ENCODE results near the gene KRT17. TPM values are rescaled to one million over a fixed set of nuclear protein-coding genes. Genes with fewer than 3 reads are reported as not detected.
"Not testable (repeated sequence)": the region's sequence is repeated elsewhere in the genome, so short reads cannot be mapped to it uniquely, and the experiment has no call there.

The KRT17 gene
- total RNA-seq, 4 donors from 2014 or later, result 1.5 TPM; not detected in 3

DNA sequence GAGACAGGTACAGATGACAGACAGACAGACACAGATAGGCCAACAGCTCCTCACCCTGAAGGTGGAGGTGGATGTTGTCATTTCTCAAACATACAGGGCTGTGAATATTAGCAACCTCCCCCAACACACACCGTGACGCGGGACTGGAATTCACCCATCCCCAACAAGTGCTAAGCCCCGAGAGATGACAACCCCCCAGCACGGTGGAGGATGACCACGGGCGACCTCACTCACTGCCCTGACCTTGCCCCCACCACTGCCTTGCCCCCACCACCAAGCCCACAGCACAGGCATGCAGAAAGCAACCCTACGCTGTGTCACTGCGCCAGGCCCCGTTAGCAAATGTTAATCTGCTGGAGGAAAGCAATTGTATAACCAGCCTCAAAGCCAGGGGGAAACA, 4.9 kb upstream of the KRT17 start:
- no peak for DNase-seq (ENCODE audit: low spot score in 2 of 2)
- H3K36me3 ChIP-seq, result no peaks in the 10 kb centered on the region
- H3K4me1 ChIP-seq, result peaks cover 0 to under 1% (median under 1%) of the 10 kb centered on the region in 4 donors
- no peaks in the 10 kb centered on the region for H3K27me3 ChIP-seq
- no peaks in the 10 kb centered on the region for H3K9me3 ChIP-seq
- WGBS, 2 donors, result 79 to 85% methylated on average over 10 of the region's 10 CpGs
- TF ChIP-seq EP300 (IDR thresholded peaks at IDR 0.05), result no peak
- no peak overlapping the region for H3K27ac ChIP-seq
- no peak overlapping the region for H3K4me3 ChIP-seq

DNA sequence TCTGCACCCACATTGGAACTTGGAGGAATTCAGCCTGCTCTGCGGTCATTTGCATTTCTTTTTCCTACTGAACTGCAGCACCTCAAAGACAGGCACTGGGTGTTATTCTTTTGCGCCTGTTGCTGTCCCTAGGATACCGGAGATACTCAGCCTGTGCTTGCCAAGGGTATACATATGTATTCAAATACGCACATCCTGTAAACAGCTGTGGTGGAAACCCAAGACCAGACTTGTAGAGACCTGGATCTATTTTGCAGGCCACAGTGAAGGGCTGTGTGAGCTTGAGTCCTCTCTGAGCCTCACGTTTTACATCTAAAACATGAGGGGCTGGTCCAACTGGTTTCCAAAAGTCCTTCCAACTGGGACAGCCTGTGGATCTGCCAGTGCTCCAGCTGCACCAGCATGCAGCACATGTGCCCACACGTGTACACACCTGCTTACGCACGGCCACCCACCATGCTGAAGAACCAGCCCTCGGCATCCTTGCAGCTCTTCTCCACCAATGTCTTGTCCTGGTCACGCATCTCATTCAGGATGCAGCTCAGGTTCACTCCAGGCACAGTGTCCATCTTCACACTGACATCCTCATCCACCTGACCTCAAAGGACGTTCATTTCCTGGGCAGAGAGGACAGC, 4.4 kb upstream of the KRT17 start:
- DNase-seq (ENCODE audit: low spot score in 2 of 2); H3K4me3 ChIP-seq; H3K9me3 ChIP-seq; H3K27me3 ChIP-seq; H3K27ac ChIP-seq; H3K4me1 ChIP-seq; H3K36me3 ChIP-seq: not testable (repeated sequence)
- WGBS, 2 donors, result 89 to 92% methylated on average over 11 of the region's 11 CpGs

DNA sequence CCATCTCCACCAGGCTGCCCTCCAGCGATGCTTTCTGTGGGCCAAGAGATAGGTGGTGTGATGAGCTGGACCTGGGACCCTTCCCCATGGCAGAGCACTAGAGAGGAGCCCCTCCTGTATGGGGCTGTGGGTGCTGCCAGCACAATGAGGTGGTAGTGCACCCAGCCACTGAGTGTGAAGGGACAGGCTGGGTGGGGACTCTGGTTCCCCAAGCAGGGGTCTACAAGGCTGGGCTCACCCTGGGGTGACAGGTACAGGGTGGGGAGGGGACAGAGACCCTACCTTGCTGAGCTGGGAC, 3.6 kb upstream of the KRT17 start:
- not testable (repeated sequence) for H3K36me3 ChIP-seq; H3K27ac ChIP-seq; H3K4me1 ChIP-seq; DNase-seq (ENCODE audit: low spot score in 2 of 2); H3K9me3 ChIP-seq; H3K4me3 ChIP-seq; H3K27me3 ChIP-seq
- WGBS, 2 donors, result 60 to 80% methylated on average over 1 of the region's 1 CpG

DNA sequence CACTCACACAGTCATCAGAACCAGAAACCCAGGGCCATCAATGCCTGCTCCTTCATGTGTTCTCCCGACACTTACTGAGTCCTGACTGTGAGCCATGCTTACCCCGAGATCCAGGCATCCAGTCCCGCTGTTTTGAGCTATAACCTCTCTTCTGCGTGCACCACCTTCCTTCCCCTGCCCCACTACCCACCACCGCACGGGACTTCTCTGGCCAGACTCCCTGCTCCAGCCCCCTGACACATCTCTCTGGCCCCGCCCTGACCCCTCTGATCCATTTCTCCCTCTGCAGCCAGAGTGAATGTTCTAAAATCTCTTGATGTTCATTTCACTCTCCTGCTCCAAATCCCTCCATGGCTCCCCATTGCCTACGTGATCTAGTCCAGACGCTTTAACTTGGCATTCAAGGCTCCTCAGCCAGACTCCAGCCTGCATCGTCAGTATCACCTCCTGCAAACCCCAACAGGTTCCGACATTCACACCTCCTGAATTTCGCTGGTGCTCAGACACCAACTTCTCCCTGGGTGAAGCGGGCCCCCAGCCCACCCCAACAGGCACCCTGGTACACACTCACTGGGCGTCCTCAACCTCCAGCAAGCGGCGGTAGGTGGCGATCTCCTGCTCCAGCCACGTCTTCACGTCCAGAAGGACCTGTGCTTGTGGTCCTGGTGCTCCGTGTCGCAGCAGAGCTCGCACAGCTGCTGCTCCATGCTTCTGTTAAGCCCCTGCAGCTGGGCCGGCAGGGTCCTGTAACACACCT, 3.1 kb upstream of the KRT17 start:
- no peak overlapping the region for H3K4me3 ChIP-seq
- no peaks in the 10 kb centered on the region for H3K4me1 ChIP-seq
- H3K9me3 ChIP-seq, result no peaks in the 10 kb centered on the region
- no peaks in the 10 kb centered on the region for H3K27me3 ChIP-seq
- no peak overlapping the region for H3K27ac ChIP-seq
- TF ChIP-seq EP300 (IDR thresholded peaks at IDR 0.05), result no peak
- no peak for TF ChIP-seq POLR2A (IDR thresholded peaks at IDR 0.05)
- TF ChIP-seq, protein P1, sequence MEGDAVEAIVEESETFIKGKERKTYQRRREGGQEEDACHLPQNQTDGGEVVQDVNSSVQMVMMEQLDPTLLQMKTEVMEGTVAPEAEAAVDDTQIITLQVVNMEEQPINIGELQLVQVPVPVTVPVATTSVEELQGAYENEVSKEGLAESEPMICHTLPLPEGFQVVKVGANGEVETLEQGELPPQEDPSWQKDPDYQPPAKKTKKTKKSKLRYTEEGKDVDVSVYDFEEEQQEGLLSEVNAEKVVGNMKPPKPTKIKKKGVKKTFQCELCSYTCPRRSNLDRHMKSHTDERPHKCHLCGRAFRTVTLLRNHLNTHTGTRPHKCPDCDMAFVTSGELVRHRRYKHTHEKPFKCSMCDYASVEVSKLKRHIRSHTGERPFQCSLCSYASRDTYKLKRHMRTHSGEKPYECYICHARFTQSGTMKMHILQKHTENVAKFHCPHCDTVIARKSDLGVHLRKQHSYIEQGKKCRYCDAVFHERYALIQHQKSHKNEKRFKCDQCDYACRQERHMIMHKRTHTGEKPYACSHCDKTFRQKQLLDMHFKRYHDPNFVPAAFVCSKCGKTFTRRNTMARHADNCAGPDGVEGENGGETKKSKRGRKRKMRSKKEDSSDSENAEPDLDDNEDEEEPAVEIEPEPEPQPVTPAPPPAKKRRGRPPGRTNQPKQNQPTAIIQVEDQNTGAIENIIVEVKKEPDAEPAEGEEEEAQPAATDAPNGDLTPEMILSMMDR (IDR thresholded peaks at IDR 0.05), result no peak
- WGBS, 2 donors, result 88 to 89% methylated on average over 15 to 22 of the region's 23 CpGs
- no peaks in the 10 kb centered on the region for H3K36me3 ChIP-seq
- DNase-seq (ENCODE audit: low spot score in 2 of 2), result no peak

DNA sequence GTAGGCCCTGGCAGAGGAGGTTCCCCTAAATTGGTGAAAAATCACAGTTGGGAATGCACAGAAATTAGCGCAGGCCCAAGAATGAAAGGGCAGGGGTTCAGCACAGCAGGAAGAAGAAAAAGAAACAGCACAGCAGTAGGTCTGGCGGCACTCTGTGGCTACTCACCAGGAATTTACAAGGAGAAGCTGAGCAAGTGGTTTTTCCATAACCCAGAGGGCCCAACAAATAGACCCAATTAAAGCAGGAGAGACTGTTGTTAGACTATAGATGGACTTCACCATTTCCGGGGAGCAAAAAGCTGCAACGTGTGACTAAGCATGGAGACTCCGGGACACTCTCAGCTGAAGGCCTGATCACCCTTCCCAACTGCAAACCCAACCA, 2.5 kb upstream of the KRT17 start:
- H3K27ac ChIP-seq; H3K4me3 ChIP-seq; H3K27me3 ChIP-seq; H3K4me1 ChIP-seq; DNase-seq (ENCODE audit: low spot score in 2 of 2); H3K9me3 ChIP-seq; H3K36me3 ChIP-seq: not testable (repeated sequence)
- WGBS, 2 donors, result 71 to 72% methylated on average over 5 of the region's 5 CpGs

DNA sequence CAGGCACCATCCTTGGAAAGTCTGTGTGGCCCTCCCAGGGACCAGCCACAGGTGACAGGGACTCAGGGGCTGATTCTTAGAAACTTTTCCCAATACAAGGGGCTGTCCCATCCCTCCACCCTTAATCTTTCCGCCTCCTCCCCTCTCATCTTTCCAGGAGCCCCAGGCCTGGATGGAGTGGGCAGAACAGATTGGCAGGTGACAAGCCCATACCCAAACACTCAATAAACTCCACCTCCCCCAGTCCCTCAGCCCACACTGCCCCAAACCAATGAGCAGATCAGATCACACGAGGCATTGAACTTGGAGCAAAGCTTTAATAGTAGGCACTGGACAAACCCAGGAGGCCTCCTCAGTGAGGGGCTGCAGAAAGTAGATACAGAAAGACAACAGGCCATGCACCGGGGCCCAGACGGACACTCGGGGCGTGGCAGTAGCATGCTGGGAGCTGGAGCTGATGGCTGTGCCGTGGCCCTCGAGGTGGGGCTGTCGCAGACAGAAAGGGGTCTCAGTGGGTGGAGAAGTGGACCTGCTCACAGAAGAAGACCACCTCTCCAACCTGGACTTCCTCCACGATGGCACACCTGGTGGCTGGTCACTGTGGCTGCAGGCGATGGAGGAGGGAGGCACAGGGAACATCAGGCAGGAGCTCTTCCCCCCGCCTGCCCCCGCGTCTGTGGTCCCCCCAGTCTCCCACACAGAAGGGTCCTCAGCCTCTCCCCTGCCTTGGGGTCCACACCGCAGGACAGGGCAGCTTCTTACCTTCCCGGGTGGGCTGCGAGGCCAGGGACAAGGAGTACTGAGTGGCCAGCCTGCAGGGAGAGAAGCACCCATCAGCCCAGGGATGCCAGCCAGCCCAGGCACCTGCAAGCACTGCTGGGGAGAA, 1.9 kb upstream of the KRT17 start:
- not testable (repeated sequence) for H3K4me3 ChIP-seq; H3K27ac ChIP-seq; H3K4me1 ChIP-seq; DNase-seq (ENCODE audit: low spot score in 2 of 2); H3K27me3 ChIP-seq; H3K9me3 ChIP-seq; H3K36me3 ChIP-seq
- 89 to 92% methylated on average over 12 to 14 of the region's 17 CpGs for WGBS, 2 donors

DNA sequence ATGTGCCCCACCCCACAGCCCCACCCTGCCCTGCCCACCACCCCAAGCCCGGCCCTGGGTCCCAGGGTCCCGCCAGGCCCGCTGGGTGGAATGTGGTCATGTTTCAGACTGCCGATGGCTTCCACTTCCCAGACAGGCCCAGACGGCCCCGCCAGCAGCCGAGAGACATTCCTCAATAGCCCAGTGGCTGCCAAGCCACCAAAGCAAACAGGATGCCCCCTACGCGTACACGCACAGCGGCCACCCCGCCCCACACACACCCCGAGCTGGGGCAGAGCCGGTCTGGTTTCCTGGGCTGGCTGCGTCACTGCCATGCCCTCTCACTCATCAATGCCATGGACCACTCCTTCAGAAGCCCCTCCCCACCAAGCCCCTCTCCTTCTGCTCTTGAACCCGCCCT, 1.2 kb upstream of the KRT17 start:
- H3K27ac ChIP-seq, result no peak overlapping the region
- H3K4me1 ChIP-seq, result no peaks in the 10 kb centered on the region
- no peak for DNase-seq (ENCODE audit: low spot score in 2 of 2)
- WGBS, 2 donors, result 61 to 64% methylated on average over 15 to 16 of the region's 16 CpGs
- no peaks in the 10 kb centered on the region for H3K9me3 ChIP-seq
- no peak for TF ChIP-seq POLR2A (IDR thresholded peaks at IDR 0.05)
- TF ChIP-seq, protein P1 (IDR thresholded peaks at IDR 0.05), result no peak
- TF ChIP-seq EP300 (IDR thresholded peaks at IDR 0.05), result no peak
- no peaks in the 10 kb centered on the region for H3K27me3 ChIP-seq
- H3K4me3 ChIP-seq, result no peak overlapping the region
- H3K36me3 ChIP-seq, result no peaks in the 10 kb centered on the region

DNA sequence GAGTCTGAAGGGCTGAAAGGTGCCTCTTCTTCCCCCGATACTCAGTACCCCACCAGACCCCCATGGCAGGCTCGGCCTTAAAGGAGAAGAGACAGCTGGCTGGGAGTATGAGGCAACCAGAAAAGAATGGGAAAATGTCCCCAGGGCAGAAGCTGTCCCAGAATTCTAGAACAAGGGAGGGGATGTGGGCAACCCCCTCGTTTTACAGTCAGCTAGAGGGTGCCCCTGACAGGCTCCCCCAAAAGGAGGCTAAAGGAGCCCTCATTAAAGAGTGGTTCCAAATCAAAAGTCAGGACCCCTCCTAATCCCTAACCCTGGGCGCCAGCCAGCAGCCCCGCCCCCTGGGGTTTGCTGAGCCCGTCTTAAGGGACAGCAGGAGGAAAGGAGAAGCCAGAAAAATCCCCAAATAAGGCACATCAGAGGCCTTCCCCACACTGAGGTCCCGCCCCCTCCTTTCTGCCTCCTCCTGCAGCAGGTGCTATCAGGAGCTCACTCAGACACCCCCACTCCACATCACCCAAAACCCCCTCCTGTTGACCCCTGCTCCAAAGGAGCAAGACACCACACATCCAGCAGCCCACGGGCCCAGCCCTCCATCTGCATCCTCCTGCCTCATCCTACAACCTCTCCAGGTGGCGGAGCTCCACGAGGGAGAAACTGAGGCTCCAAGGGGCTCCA, 1.1 kb downstream of the KRT17 start:
- not testable (repeated sequence) for H3K4me3 ChIP-seq; H3K27ac ChIP-seq; DNase-seq (ENCODE audit: low spot score in 2 of 2); H3K9me3 ChIP-seq; H3K27me3 ChIP-seq; H3K4me1 ChIP-seq; H3K36me3 ChIP-seq
- 56 to 58% methylated on average over 10 of the region's 10 CpGs for WGBS, 2 donors

DNA sequence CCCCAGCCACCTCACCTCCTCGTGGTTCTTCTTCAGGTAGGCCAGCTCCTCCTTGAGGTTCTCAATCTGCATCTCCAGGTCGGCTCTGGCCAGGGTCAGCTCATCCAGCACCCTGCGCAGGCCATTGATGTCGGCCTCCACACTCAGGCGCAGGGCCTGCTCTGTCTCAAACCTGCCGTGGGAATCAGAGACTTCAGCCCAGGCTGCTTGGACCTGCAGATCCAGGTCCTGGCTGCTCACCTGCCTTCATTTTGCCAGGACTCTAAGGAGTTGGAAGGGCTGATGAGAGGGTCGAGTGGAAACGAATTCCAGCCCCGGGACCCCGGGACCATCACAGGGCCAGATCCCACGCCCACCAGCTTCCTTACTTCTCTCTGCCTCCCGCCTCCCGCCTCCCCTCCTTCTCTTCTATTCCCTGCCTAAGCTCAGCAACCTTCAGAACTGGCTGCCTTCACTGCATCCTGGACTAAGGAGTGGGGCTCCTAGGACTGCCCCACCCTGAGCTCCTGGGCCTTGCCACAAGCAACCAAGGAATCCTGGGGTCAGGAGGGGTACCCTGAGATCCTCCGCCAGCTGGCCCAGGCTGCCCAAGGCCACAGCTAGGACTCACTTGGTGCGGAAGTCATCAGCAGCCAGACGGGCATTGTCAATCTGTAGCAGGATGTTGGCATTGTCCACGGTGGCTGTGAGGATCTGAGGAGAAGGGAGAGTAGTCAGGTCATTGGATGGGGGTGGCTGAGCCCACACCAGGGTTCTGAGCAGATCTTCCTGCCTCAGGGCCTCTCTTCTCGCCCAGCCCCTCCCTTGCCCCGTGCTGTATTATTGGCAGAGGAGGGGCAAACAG, 1.8 kb downstream of the KRT17 start:
- not testable (repeated sequence) for H3K4me3 ChIP-seq; H3K36me3 ChIP-seq; H3K27ac ChIP-seq; H3K27me3 ChIP-seq; H3K4me1 ChIP-seq; H3K9me3 ChIP-seq; DNase-seq (ENCODE audit: low spot score in 2 of 2)
- 75 to 81% methylated on average over 18 to 19 of the region's 19 CpGs for WGBS, 2 donors
